Panc1 (cell line): ENCODE results near the gene NAALAD2.

ENCODE experiments used
- POLR2AphosphoS5 ChIP-seq: IDR thresholded peaks from 2 replicates; pipeline ENCODE4 v1.6.1; 2012; ENCODE audit warnings: mild to moderate bottlenecking, low read depth, low read length, moderate library complexity
- TF ChIP-seq, protein P1 (sequence below): fragments of 450-650 bp; IDR thresholded peaks from 2 replicates; pipeline ENCODE4 v1.5.1; 2017; ENCODE audit warnings: mild to moderate bottlenecking

DNA sequence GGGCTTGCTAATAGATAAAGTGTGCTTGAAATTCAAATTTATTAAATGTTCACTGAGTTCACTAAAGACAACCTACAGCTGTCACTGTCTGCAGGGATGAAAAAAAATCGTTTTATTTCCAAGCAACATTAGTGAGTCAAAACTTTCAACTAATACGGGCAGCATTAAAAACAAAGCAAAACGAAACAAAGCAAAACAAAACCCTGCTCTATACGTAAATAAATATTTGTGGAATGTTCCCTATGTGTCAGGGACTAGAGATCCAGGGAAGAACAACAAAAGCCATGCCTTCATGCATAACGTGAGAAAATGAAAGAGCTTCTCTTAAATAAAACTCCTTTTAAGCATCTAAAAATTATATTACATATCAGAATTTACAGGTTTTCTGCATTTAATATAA, 553 bp downstream of the NAALAD2 start:
- TF ChIP-seq, protein P1, sequence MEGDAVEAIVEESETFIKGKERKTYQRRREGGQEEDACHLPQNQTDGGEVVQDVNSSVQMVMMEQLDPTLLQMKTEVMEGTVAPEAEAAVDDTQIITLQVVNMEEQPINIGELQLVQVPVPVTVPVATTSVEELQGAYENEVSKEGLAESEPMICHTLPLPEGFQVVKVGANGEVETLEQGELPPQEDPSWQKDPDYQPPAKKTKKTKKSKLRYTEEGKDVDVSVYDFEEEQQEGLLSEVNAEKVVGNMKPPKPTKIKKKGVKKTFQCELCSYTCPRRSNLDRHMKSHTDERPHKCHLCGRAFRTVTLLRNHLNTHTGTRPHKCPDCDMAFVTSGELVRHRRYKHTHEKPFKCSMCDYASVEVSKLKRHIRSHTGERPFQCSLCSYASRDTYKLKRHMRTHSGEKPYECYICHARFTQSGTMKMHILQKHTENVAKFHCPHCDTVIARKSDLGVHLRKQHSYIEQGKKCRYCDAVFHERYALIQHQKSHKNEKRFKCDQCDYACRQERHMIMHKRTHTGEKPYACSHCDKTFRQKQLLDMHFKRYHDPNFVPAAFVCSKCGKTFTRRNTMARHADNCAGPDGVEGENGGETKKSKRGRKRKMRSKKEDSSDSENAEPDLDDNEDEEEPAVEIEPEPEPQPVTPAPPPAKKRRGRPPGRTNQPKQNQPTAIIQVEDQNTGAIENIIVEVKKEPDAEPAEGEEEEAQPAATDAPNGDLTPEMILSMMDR, result no peak
- TF ChIP-seq POLR2AphosphoS5, result no peak
